Measurements from ENCODE around the gene USH1C.

The USH1C gene

GRCh38 chr11:17544181-17544622, at the start of gene USH1C:
Gene USH1C (minus strand): TSS chr11:17544416. CDS start chr11:17544307, 109 bp downstream.
- no peak for DNase-seq (ENCODE audit: low read depth)

GRCh38 chr11:17593466-17594245, 49.4 kb upstream of the USH1C start:
- no peak for DNase-seq (ENCODE audit: low read depth)

- no peak for DNase-seq (ENCODE audit: low read depth)
Measured at GRCh38 chr11:17591293-17591692, 47.1 kb upstream of the USH1C start.

- DNase-seq (ENCODE audit: low read depth), result no peak
Measured at GRCh38 chr11:17590463-17590862, 46.2 kb upstream of the USH1C start.

GRCh38 chr11:17588721-17589120, 44.5 kb upstream of the USH1C start:
- DNase-seq (ENCODE audit: low read depth), result no peak

GRCh38 chr11:17588166-17588565, 44.0 kb upstream of the USH1C start:
- DNase-seq (ENCODE audit: low read depth), result no peak

- DNase-seq (ENCODE audit: low read depth), result no peak
Measured at GRCh38 chr11:17585911-17586695, 41.9 kb upstream of the USH1C start.

- no peak for DNase-seq (ENCODE audit: low read depth)
Measured at GRCh38 chr11:17581732-17582053, 37.5 kb upstream of the USH1C start.

GRCh38 chr11:17581036-17581731, 37.0 kb upstream of the USH1C start:
- DNase-seq (ENCODE audit: low read depth), result no peak

GRCh38 chr11:17580271-17580670, 36.1 kb upstream of the USH1C start:
- no peak for DNase-seq (ENCODE audit: low read depth)

- DNase-seq (ENCODE audit: low read depth), result no peak
Measured at GRCh38 chr11:17579451-17579850, 35.2 kb upstream of the USH1C start.

- DNase-seq (ENCODE audit: low read depth), result no peak
Measured at GRCh38 chr11:17578958-17579357, 34.7 kb upstream of the USH1C start.

GRCh38 chr11:17578296-17578695, 34.1 kb upstream of the USH1C start:
- DNase-seq (ENCODE audit: low read depth), result no peak

- no peak for DNase-seq (ENCODE audit: low read depth)
Measured at GRCh38 chr11:17575431-17576425, 31.5 kb upstream of the USH1C start.

GRCh38 chr11:17574141-17575091, 30.2 kb upstream of the USH1C start:
- DNase-seq (ENCODE audit: low read depth), result no peak

GRCh38 chr11:17573526-17573925, 29.3 kb upstream of the USH1C start:
- DNase-seq (ENCODE audit: low read depth), result no peak

GRCh38 chr11:17572791-17573460, 28.7 kb upstream of the USH1C start:
- DNase-seq (ENCODE audit: low read depth), result no peak

- DNase-seq (ENCODE audit: low read depth), result no peak
Measured at GRCh38 chr11:17572359-17572690, 28.1 kb upstream of the USH1C start.

- DNase-seq (ENCODE audit: low read depth), result no peak
Measured at GRCh38 chr11:17571431-17572358, 27.5 kb upstream of the USH1C start.
